ENCODE results near the gene DIP2C.

- TF ChIP-seq POLR2A (IDR thresholded peaks at IDR 0.05): no peak
- TF ChIP-seq CTCF (IDR thresholded peaks at IDR 0.05): no peak
- TF ChIP-seq POLR2AphosphoS5 (IDR thresholded peaks at IDR 0.05): no peak
These were observed 301.9 kb downstream of the DIP2C start for GRCh38 chr10:387593-387891.
